ENCODE results near the gene BRCA1.

GRCh38 chr17:43015579-43015978, 109.6 kb downstream of the BRCA1 start:
- no peak for TF ChIP-seq TAF1 (IDR thresholded peaks at IDR 0.05; ENCODE audit: borderline replicate concordance, insufficient read depth, low read length)
- TF ChIP-seq, protein P1, sequence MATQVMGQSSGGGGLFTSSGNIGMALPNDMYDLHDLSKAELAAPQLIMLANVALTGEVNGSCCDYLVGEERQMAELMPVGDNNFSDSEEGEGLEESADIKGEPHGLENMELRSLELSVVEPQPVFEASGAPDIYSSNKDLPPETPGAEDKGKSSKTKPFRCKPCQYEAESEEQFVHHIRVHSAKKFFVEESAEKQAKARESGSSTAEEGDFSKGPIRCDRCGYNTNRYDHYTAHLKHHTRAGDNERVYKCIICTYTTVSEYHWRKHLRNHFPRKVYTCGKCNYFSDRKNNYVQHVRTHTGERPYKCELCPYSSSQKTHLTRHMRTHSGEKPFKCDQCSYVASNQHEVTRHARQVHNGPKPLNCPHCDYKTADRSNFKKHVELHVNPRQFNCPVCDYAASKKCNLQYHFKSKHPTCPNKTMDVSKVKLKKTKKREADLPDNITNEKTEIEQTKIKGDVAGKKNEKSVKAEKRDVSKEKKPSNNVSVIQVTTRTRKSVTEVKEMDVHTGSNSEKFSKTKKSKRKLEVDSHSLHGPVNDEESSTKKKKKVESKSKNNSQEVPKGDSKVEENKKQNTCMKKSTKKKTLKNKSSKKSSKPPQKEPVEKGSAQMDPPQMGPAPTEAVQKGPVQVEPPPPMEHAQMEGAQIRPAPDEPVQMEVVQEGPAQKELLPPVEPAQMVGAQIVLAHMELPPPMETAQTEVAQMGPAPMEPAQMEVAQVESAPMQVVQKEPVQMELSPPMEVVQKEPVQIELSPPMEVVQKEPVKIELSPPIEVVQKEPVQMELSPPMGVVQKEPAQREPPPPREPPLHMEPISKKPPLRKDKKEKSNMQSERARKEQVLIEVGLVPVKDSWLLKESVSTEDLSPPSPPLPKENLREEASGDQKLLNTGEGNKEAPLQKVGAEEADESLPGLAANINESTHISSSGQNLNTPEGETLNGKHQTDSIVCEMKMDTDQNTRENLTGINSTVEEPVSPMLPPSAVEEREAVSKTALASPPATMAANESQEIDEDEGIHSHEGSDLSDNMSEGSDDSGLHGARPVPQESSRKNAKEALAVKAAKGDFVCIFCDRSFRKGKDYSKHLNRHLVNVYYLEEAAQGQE (IDR thresholded peaks at IDR 0.05; ENCODE audit: insufficient read depth in 1 of 2, low read depth in 2 of 2, low read length in 2 of 2): no peak
